Neural cell (in vitro differentiated cells): ENCODE data around the gene RRAS2. TPM values are rescaled to one million over a fixed set of nuclear protein-coding genes. Genes with fewer than 3 reads are reported as not detected.
"Not testable (repeated sequence)": the region's sequence is repeated elsewhere in the genome, so short reads cannot be mapped to it uniquely, and the experiment has no call there.

Source experiments
- H2AFZ ChIP-seq: fragments of 200-600, 300-800 bp; sonication (generic), shearing (Covaris generic); 2 replicates; pipeline ENCODE4 v1.6.0; 2014; ENCODE audit warnings: low read depth, mild to moderate bottlenecking, antibody characterized with exemption, low read length, moderate library complexity
- H3F3A ChIP-seq: fragments of 200-600 bp; shearing (Covaris generic); 2 replicates; pipeline ENCODE4 v1.6.1; 2016; ENCODE audit warnings: mild to moderate bottlenecking, moderate library complexity, mixed read lengths, antibody characterized with exemption, low read length; ENCODE audit not compliant: insufficient read depth, poor library complexity, severe bottlenecking
- H3K27ac ChIP-seq: fragments of 200-600, 300-800 bp; sonication (generic), shearing (Covaris generic); 2 replicates; pipeline ENCODE4 v1.5.1; 2014; ENCODE audit warnings: mild to moderate bottlenecking, low read length, moderate library complexity
- H3K27me3 ChIP-seq: fragments of 300-800, 200-600 bp; sonication (generic), shearing (Covaris generic); 2 replicates; pipeline ENCODE4 v1.6.0; 2014; ENCODE audit warnings: mild to moderate bottlenecking, low read depth, low read length, moderate library complexity; ENCODE audit not compliant: insufficient read depth
- H3K36me3 ChIP-seq: fragments of 300-800, 200-600 bp; sonication (generic), shearing (Covaris generic); 2 replicates; pipeline ENCODE4 v1.5.1; 2014; ENCODE audit warnings: mild to moderate bottlenecking, antibody characterized with exemption, low read length, moderate library complexity; ENCODE audit not compliant: insufficient read depth
- H3K4me2 ChIP-seq: fragments of 300-800, 200-600 bp; sonication (generic), shearing (Covaris generic); 2 replicates; pipeline ENCODE4 v1.6.0; 2014; ENCODE audit warnings: mild to moderate bottlenecking, low read length
- H3K4me3 ChIP-seq: fragments of 300-800, 200-600 bp; sonication (generic), shearing (Covaris generic); 2 replicates; pipeline ENCODE4 v1.5.1; 2014; ENCODE audit warnings: mild to moderate bottlenecking, low read length, moderate library complexity
- H3K79me2 ChIP-seq: fragments of 200-600 bp; shearing (Covaris generic); replicated peaks from 2 replicates; pipeline ENCODE4 v1.6.0; 2014; ENCODE audit warnings: mild to moderate bottlenecking, low read length, moderate library complexity; ENCODE audit not compliant: insufficient read depth
- H3K9ac ChIP-seq: fragments of 300-800, 200-600 bp; sonication (generic), shearing (Covaris generic); 2 replicates; pipeline ENCODE4 v1.6.1; 2016; ENCODE audit warnings: mild to moderate bottlenecking, low read length, mixed read lengths
- H3K9me2 ChIP-seq: fragments of 200-600 bp; shearing (Covaris generic); 2 replicates; pipeline ENCODE4 v1.6.1; 2016; ENCODE audit warnings: mild to moderate bottlenecking, low read length, mixed read lengths; ENCODE audit not compliant: insufficient read depth
- H3K9me3 ChIP-seq: fragments of 200-600, 300-800 bp; sonication (generic), shearing (Covaris generic); 2 replicates; pipeline ENCODE4 v1.6.1; 2016; ENCODE audit warnings: mild to moderate bottlenecking, mixed run types, low read length, moderate library complexity, mixed read lengths
- H4K20me1 ChIP-seq: fragments of 200-600 bp; shearing (Covaris generic); 2 replicates; pipeline ENCODE4 v1.6.1; 2016; ENCODE audit warnings: mild to moderate bottlenecking, mixed run types; ENCODE audit not compliant: insufficient read depth
- CTCF ChIP-seq: fragments of 450-650 bp; IDR thresholded peaks from 2 replicates; pipeline ENCODE4 v1.5.1; 2014; ENCODE audit warnings: antibody characterized with exemption, mild to moderate bottlenecking, moderate library complexity; ENCODE audit not compliant: poor library complexity, severe bottlenecking
- EP300 ChIP-seq: fragments of 450-650 bp; conservative IDR thresholded peaks from 2 replicates; pipeline ENCODE4 v1.6.1; 2014; ENCODE audit warnings: antibody characterized with exemption, mild to moderate bottlenecking, moderate library complexity; ENCODE audit not compliant: poor library complexity, severe bottlenecking
- EZH2 ChIP-seq: fragments of 200-600, 300-800 bp; shearing (Covaris generic), sonication (generic); IDR thresholded peaks from 2 replicates; pipeline ENCODE4 v1.6.1; 2014; ENCODE audit warnings: antibody characterized with exemption, low read length, borderline replicate concordance, mild to moderate bottlenecking; ENCODE audit not compliant: insufficient read depth, poor library complexity, severe bottlenecking
- MXI1 ChIP-seq: fragments of 450-650 bp; conservative IDR thresholded peaks from 2 replicates; pipeline ENCODE4 v1.6.1; 2014; ENCODE audit warnings: antibody characterized with exemption, mild to moderate bottlenecking; ENCODE audit not compliant: poor library complexity, severe bottlenecking
- POLR2AphosphoS5 ChIP-seq: IDR thresholded peaks from 2 replicates; pipeline ENCODE4 v1.6.1; 2012
- RAD21 ChIP-seq: fragments of 450-650 bp; conservative IDR thresholded peaks from 2 replicates; pipeline ENCODE4 v1.6.1; 2014; ENCODE audit warnings: antibody characterized with exemption, mild to moderate bottlenecking, moderate library complexity
- REST ChIP-seq: IDR thresholded peaks from 2 replicates; pipeline ENCODE4 v1.6.1; 2012; ENCODE audit warnings: borderline replicate concordance
- SMC3 ChIP-seq: fragments of 450-650 bp; conservative IDR thresholded peaks from 2 replicates; pipeline ENCODE4 v1.6.1; 2014; ENCODE audit warnings: antibody characterized with exemption, mild to moderate bottlenecking, moderate library complexity; ENCODE audit not compliant: poor library complexity
- TAF1 ChIP-seq: IDR thresholded peaks from 2 replicates; pipeline ENCODE4 v1.6.1; 2012; ENCODE audit warnings: low read depth
- polyA plus RNA-seq: library from polyadenylated mRNA; depleted of rRNA; stranded (reverse); fragments of >200 nt; gene quantifications from 2 replicates; pipeline ENCODE4 v1.2.3, GENCODE V29; 2014

Gene RRAS2
- polyA plus RNA-seq, 1 donor from 2014 or later = 47.3 TPM

- H3K79me2 ChIP-seq = peaks cover 44% of the 10 kb centered on the region
- H3K4me2 ChIP-seq, H3K27ac ChIP-seq, H2AFZ ChIP-seq, H4K20me1 ChIP-seq, H3K9me3 ChIP-seq, H3K27me3 ChIP-seq, H3F3A ChIP-seq, H3K36me3 ChIP-seq, H3K9ac ChIP-seq, H3K9me2 ChIP-seq, H3K4me3 ChIP-seq: not testable (repeated sequence)
These were observed 14.0 kb downstream of the RRAS2 start for GRCh38 chr11:14345016-14345415.

- Histone ChIP-seq H3K27me3 (no peaks in the 10 kb centered on the region), H4K20me1 (no peaks in the 10 kb centered on the region), H3K4me3 (no peak overlapping the region), H3K9me3 (no peaks in the 10 kb centered on the region), H3K79me2 (peaks cover 46% of the 10 kb centered on the region), H2AFZ (no peak overlapping the region), H3F3A (no peaks in the 10 kb centered on the region), H3K27ac (no peak overlapping the region), H3K36me3 (no peaks in the 10 kb centered on the region), H3K4me2 (no peak overlapping the region), H3K9me2 (no peaks in the 10 kb centered on the region), H3K9ac (no peak overlapping the region)
- TF ChIP-seq REST (no peak), CTCF (no peak), RAD21 (no peak), EP300 (no peak), EZH2 (no peak), POLR2AphosphoS5 (no peak), SMC3 (no peak), MXI1 (no peak)
These were observed 16.1 kb downstream of the RRAS2 start for GRCh38 chr11:14342906-14343305.

GRCh38 chr11:14341968-14342367, 17.0 kb downstream of the RRAS2 start:
- H2AFZ ChIP-seq = no peak overlapping the region
- H3K9me2 ChIP-seq = no peaks in the 10 kb centered on the region
- no peak overlapping the region for H3K9ac ChIP-seq
- H4K20me1 ChIP-seq = no peaks in the 10 kb centered on the region
- TF ChIP-seq EZH2 = no peak
- TF ChIP-seq MXI1 = no peak
- TF ChIP-seq POLR2AphosphoS5 = no peak
- no peak for TF ChIP-seq REST
- no peak for TF ChIP-seq EP300
- TF ChIP-seq TAF1 = no peak
- TF ChIP-seq CTCF = no peak
- no peak for TF ChIP-seq SMC3
- no peak for TF ChIP-seq RAD21
- H3K36me3 ChIP-seq = no peaks in the 10 kb centered on the region
- H3K79me2 ChIP-seq = peaks cover 52% of the 10 kb centered on the region
- no peak overlapping the region for H3K4me3 ChIP-seq
- H3F3A ChIP-seq = no peaks in the 10 kb centered on the region
- H3K4me2 ChIP-seq = no peak overlapping the region
- H3K27ac ChIP-seq = no peak overlapping the region
- no peaks in the 10 kb centered on the region for H3K9me3 ChIP-seq
- no peaks in the 10 kb centered on the region for H3K27me3 ChIP-seq
